H9 (cell line): ENCODE results near the gene ELF2. TPM values are rescaled to one million over a fixed set of nuclear protein-coding genes. Genes with fewer than 3 reads are reported as not detected.

Source experiments
- DNase-seq: peaks from one replicate; pipeline ENCODE4 v3.0.0-alpha.2; 2017
- H2AFZ ChIP-seq: one replicate; pipeline ENCODE4 v1.6.1; 2013; ENCODE audit warnings: mild to moderate bottlenecking, low read length, control low read depth, moderate library complexity
- H2AK5ac ChIP-seq: 2 replicates; pipeline ENCODE4 v1.6.1; 2013; ENCODE audit warnings: low read length, control low read depth, mixed read lengths; ENCODE audit not compliant: insufficient read length
- H2BK120ac ChIP-seq: one replicate; pipeline ENCODE4 v1.6.1; 2013; ENCODE audit warnings: low read depth, mild to moderate bottlenecking, low read length, control low read depth, inconsistent platforms; ENCODE audit not compliant: poor library complexity, severe bottlenecking
- H2BK12ac ChIP-seq: 2 replicates; pipeline ENCODE4 v1.6.1; 2013; ENCODE audit warnings: low read length, control low read depth, mixed read lengths, low read depth; ENCODE audit not compliant: insufficient read length
- H2BK15ac ChIP-seq: 2 replicates; pipeline ENCODE4 v1.6.1; 2013; ENCODE audit warnings: low read depth, low read length, control low read depth
- H2BK20ac ChIP-seq: one replicate; pipeline ENCODE4 v1.6.1; 2013; ENCODE audit warnings: low read depth, mild to moderate bottlenecking, low read length, control low read depth, inconsistent platforms; ENCODE audit not compliant: poor library complexity, severe bottlenecking
- H2BK5ac ChIP-seq: 2 replicates; pipeline ENCODE4 v1.6.1; 2013; ENCODE audit warnings: low read length, control low read depth, mixed read lengths; ENCODE audit not compliant: insufficient read length
- H3K14ac ChIP-seq: 2 replicates; pipeline ENCODE4 v1.6.1; 2013; ENCODE audit warnings: low read length, control low read depth; ENCODE audit not compliant: insufficient read depth
- H3K18ac ChIP-seq: 2 replicates; pipeline ENCODE4 v1.6.1; 2013; ENCODE audit warnings: low read depth, mild to moderate bottlenecking, mixed read lengths, low read length, control low read depth; ENCODE audit not compliant: insufficient read length
- H3K23ac ChIP-seq: 2 replicates; pipeline ENCODE4 v1.6.1; 2013; ENCODE audit warnings: low read length, control low read depth, mixed read lengths, low read depth; ENCODE audit not compliant: insufficient read length
- H3K23me2 ChIP-seq: 2 replicates; pipeline ENCODE4 v1.6.1; 2013; ENCODE audit warnings: low read depth, mild to moderate bottlenecking, mixed read lengths, low read length, control low read depth; ENCODE audit not compliant: insufficient read length, poor library complexity, severe bottlenecking
- H3K27ac ChIP-seq: 2 replicates; pipeline ENCODE4 v1.5.1; 2013; ENCODE audit warnings: low read length, control low read depth, mixed read lengths, low read depth; ENCODE audit not compliant: insufficient read length
- H3K27me3 ChIP-seq: 2 replicates; pipeline ENCODE4 v1.6.1; 2013; ENCODE audit warnings: low read length, control low read depth, inconsistent platforms; ENCODE audit not compliant: insufficient read depth
- H3K4ac ChIP-seq: 2 replicates; pipeline ENCODE4 v1.6.1; 2013; ENCODE audit warnings: low read depth, mild to moderate bottlenecking, control low read depth, inconsistent platforms, low read length, moderate library complexity
- H3K4me1 ChIP-seq: 2 replicates; pipeline ENCODE4 v1.6.1; 2013; ENCODE audit warnings: low read length, control low read depth, inconsistent platforms; ENCODE audit not compliant: insufficient read depth
- H3K4me2 ChIP-seq: 2 replicates; pipeline ENCODE4 v1.6.1; 2013; ENCODE audit warnings: low read length, control low read depth, mixed read lengths; ENCODE audit not compliant: insufficient read length, insufficient read depth
- H3K56ac ChIP-seq: 2 replicates; pipeline ENCODE4 v1.6.1; 2013; ENCODE audit warnings: low read depth, mild to moderate bottlenecking, mixed read lengths, low read length, control low read depth; ENCODE audit not compliant: insufficient read length
- H3K79me1 ChIP-seq: 2 replicates; pipeline ENCODE4 v1.6.1; 2013; ENCODE audit warnings: low read depth, mild to moderate bottlenecking, moderate library complexity, low read length, control low read depth, inconsistent platforms; ENCODE audit not compliant: insufficient read depth, poor library complexity, severe bottlenecking
- H3K79me2 ChIP-seq: 2 replicates; pipeline ENCODE4 v1.6.1; 2013; ENCODE audit warnings: low read length, control low read depth, inconsistent platforms; ENCODE audit not compliant: insufficient read depth
- H3K9ac ChIP-seq: 2 replicates; pipeline ENCODE4 v1.6.1; 2013; ENCODE audit warnings: low read length, control low read depth, mixed read lengths; ENCODE audit not compliant: insufficient read length; ENCODE audit errors: extremely low read depth
- H3K9me3 ChIP-seq: one replicate; pipeline ENCODE4 v1.6.1; 2013; ENCODE audit warnings: low read depth, low read length, inconsistent platforms; ENCODE audit not compliant: control insufficient read depth
- H3T11ph ChIP-seq: one replicate; pipeline ENCODE4 v1.6.1; 2013; ENCODE audit warnings: mild to moderate bottlenecking, low read length, control low read depth, inconsistent platforms
- H4K20me1 ChIP-seq: one replicate; pipeline ENCODE4 v1.6.1; 2013; ENCODE audit not compliant: control insufficient read depth, insufficient read length, insufficient read depth
- H4K5ac ChIP-seq: 2 replicates; pipeline ENCODE4 v1.6.1; 2013; ENCODE audit warnings: low read depth, mild to moderate bottlenecking, mixed read lengths, low read length, control low read depth; ENCODE audit not compliant: insufficient read length
- H4K8ac ChIP-seq: replicated peaks from 2 replicates; pipeline ENCODE4 v1.6.1; 2013; ENCODE audit warnings: low read length, control low read depth, mixed read lengths, low read depth; ENCODE audit not compliant: insufficient read length
- H4K91ac ChIP-seq: 2 replicates; pipeline ENCODE4 v1.6.1; 2013; ENCODE audit warnings: low read depth, mild to moderate bottlenecking, moderate library complexity, mixed read lengths, low read length, control low read depth; ENCODE audit not compliant: insufficient read length
- H3K27ac Mint-ChIP-seq, 3 experiments: 2 replicates in 2 of 3; 3 replicates in 1 of 3; pipeline ENCODE4 v1.8.0; 2020 to 2021; ENCODE audit warnings: mixed read lengths in 3 of 3, mild to moderate bottlenecking in 1 of 3, moderate library complexity in 1 of 3
- H3K27me3 Mint-ChIP-seq: 2 replicates; pipeline ENCODE4 v1.8.0; 2021; ENCODE audit warnings: low read depth, mild to moderate bottlenecking, moderate library complexity, mixed read lengths
- H3K36me3 Mint-ChIP-seq, 3 experiments: 2 replicates in 2 of 3; 3 replicates in 1 of 3; pipeline ENCODE4 v1.8.0; 2020 to 2021; ENCODE audit warnings: low read depth in 3 of 3, mixed read lengths in 3 of 3; ENCODE audit not compliant: insufficient read depth in 1 of 3
- H3K4me1 Mint-ChIP-seq, 2 experiments: 2 replicates each; pipeline ENCODE4 v1.8.0; 2020; ENCODE audit warnings: mixed read lengths in 2 of 2
- H3K4me3 Mint-ChIP-seq, 2 experiments: 2 replicates in 1 of 2; 3 replicates in 1 of 2; pipeline ENCODE4 v1.8.0; 2020 to 2021; ENCODE audit warnings: mild to moderate bottlenecking in 2 of 2, mixed read lengths in 2 of 2, moderate library complexity in 1 of 2
- H3K9me3 Mint-ChIP-seq, 2 experiments: 2 replicates in 1 of 2; 3 replicates in 1 of 2; pipeline ENCODE4 v1.8.0; 2020; ENCODE audit warnings: mild to moderate bottlenecking in 2 of 2, mixed read lengths in 2 of 2, moderate library complexity in 1 of 2
- CTCF ChIP-seq: fragments of 200-600 bp; sonication (generic); conservative IDR thresholded peaks from 3 replicates; pipeline ENCODE4 v1.8.0; 2021; ENCODE audit warnings: antibody characterized with exemption, mild to moderate bottlenecking
- WGBS: extraction: QIAGEN DNeasy Blood & Tissue Kit; methylation state at CpG from one replicate; pipeline ENCODE4 v1.1.7; 2013; ENCODE audit warnings: missing lambda C conversion rate, low lambda C conversion rate, mixed read lengths; ENCODE audit not compliant: insufficient read length; ENCODE audit errors: extremely low coverage; 5-methylcytosine and 5-hydroxymethylcytosine counted together
- total RNA-seq: library from RNA; stranded (reverse); gene quantifications from 2 replicates; pipeline ENCODE4 v1.2.1, GENCODE V29; 2021

ELF2 gene
- total RNA-seq, 1 experiment from 2014 or later, result 49.6 TPM

GRCh38 chr4:139076016-139076744 lies 100.8 kb downstream of the ELF2 start:
- H3K18ac ChIP-seq, result no peak overlapping the region
- H4K8ac ChIP-seq, result no peak overlapping the region
- no peak for DNase-seq
- no peaks in the 10 kb centered on the region for H3K23me2 ChIP-seq
- no peak overlapping the region for H3K27ac Mint-ChIP-seq
- TF ChIP-seq CTCF, result no peak
- H3K9ac ChIP-seq, result no peak overlapping the region
- H3K4me2 ChIP-seq, result no peak overlapping the region
- no CpG with 5 or more reads among the region's 1 CpG for WGBS
- no peak overlapping the region for H3K14ac ChIP-seq
- peaks cover 3% of the 10 kb centered on the region in 2 experiments; a peak in 2 of 4 replicates for H3K4me1 Mint-ChIP-seq
- H4K91ac ChIP-seq, result no peak overlapping the region
- no peak overlapping the region for H2AFZ ChIP-seq
- H3K27ac ChIP-seq, result no peak overlapping the region
- no peak overlapping the region for H3T11ph ChIP-seq
- H2BK5ac ChIP-seq, result no peak overlapping the region
- H3K79me2 ChIP-seq, result peaks cover 10% of the 10 kb centered on the region; the same call in 1 of the 2 replicates
- H3K4me1 ChIP-seq, result no peaks in the 10 kb centered on the region
- peaks cover 3 to 18% (median 15%) of the 10 kb centered on the region in 3 experiments; a peak in 6 of 7 replicates for H3K36me3 Mint-ChIP-seq
- no peaks in the 10 kb centered on the region for H3K9me3 ChIP-seq
- no peak overlapping the region for H2AK5ac ChIP-seq
- no peak overlapping the region for H3K4me3 Mint-ChIP-seq
- no peak overlapping the region for H3K23ac ChIP-seq
- H3K79me1 ChIP-seq, result no peaks in the 10 kb centered on the region
- H2BK12ac ChIP-seq, result no peak overlapping the region
- H2BK15ac ChIP-seq, result no peak overlapping the region
- H2BK20ac ChIP-seq, result no peak overlapping the region
- no peak overlapping the region for H2BK120ac ChIP-seq
- H3K27me3 Mint-ChIP-seq, result no peaks in the 10 kb centered on the region
- no peak overlapping the region for H3K4ac ChIP-seq
- H4K5ac ChIP-seq, result no peak overlapping the region
- no peaks in the 10 kb centered on the region for H3K27me3 ChIP-seq
- no peak overlapping the region for H3K56ac ChIP-seq
- no peaks in the 10 kb centered on the region for H3K9me3 Mint-ChIP-seq
- no peaks in the 10 kb centered on the region for H4K20me1 ChIP-seq
